ENCODE measurements around the gene TMEM59.
"Not testable (repeated sequence)": the region's sequence is repeated elsewhere in the genome, so short reads cannot be mapped to it uniquely, and the experiment has no call there.

TMEM59 gene

GRCh38 chr1:54052934-54053744 is at the start of gene TMEM59, which contains the start of gene TCEANC2:
Gene TMEM59 (minus strand): TSS chr1:54053204. CDS start chr1:54053188, 16 bp downstream.
Gene TCEANC2 (plus strand): TSS chr1:54053608. CDS start chr1:54054423, 815 bp downstream.
- peak within 1 kb of the TSS; percentile 93 for H3K4me3 ChIP-seq (ENCODE audit: low read depth, low read length)
- TF ChIP-seq CTCF (IDR thresholded peaks at IDR 0.05; ENCODE audit: low read depth, low read length): no peak
- DNase-seq (ENCODE audit: low read depth, low spot score): peak; percentile 99
- in situ Hi-C loops (cut with HindIII; ENCODE audit: low sequenced_read_pairs): no loop called here

GRCh38 chr1:54100500-54100899 is 47.5 kb upstream of the TMEM59 start:
- H3K4me3 ChIP-seq (ENCODE audit: low read depth, low read length): no peak overlapping the region
- in situ Hi-C loops (cut with HindIII; ENCODE audit: low sequenced_read_pairs): no loop called here
- DNase-seq (ENCODE audit: low read depth, low spot score): no peak
- no peak for TF ChIP-seq CTCF (IDR thresholded peaks at IDR 0.05; ENCODE audit: low read depth, low read length)

- in situ Hi-C loops (cut with HindIII; ENCODE audit: low sequenced_read_pairs): no loop called here
- no peak for TF ChIP-seq CTCF (IDR thresholded peaks at IDR 0.05; ENCODE audit: low read depth, low read length)
- H3K4me3 ChIP-seq (ENCODE audit: low read depth, low read length): no peak overlapping the region
- DNase-seq (ENCODE audit: low read depth, low spot score): no peak
Measured at GRCh38 chr1:54099061-54099610, 46.1 kb upstream of the TMEM59 start.

- no peak for TF ChIP-seq CTCF (IDR thresholded peaks at IDR 0.05; ENCODE audit: low read depth, low read length)
- no peak for DNase-seq (ENCODE audit: low read depth, low spot score)
- H3K4me3 ChIP-seq (ENCODE audit: low read depth, low read length): no peak overlapping the region
- in situ Hi-C loops (cut with HindIII; ENCODE audit: low sequenced_read_pairs): no loop called here
Measured at GRCh38 chr1:54096877-54097240, 43.9 kb upstream of the TMEM59 start.

GRCh38 chr1:54096227-54096876 is 43.3 kb upstream of the TMEM59 start:
- no peak for TF ChIP-seq CTCF (IDR thresholded peaks at IDR 0.05; ENCODE audit: low read depth, low read length)
- in situ Hi-C loops (cut with HindIII; ENCODE audit: low sequenced_read_pairs): no loop called here
- no peak overlapping the region for H3K4me3 ChIP-seq (ENCODE audit: low read depth, low read length)
- DNase-seq (ENCODE audit: low read depth, low spot score): no peak

GRCh38 chr1:54095546-54096226 is 42.7 kb upstream of the TMEM59 start:
- no peak overlapping the region for H3K4me3 ChIP-seq (ENCODE audit: low read depth, low read length)
- DNase-seq (ENCODE audit: low read depth, low spot score): no peak
- in situ Hi-C loops (cut with HindIII; ENCODE audit: low sequenced_read_pairs): no loop called here
- no peak for TF ChIP-seq CTCF (IDR thresholded peaks at IDR 0.05; ENCODE audit: low read depth, low read length)

- H3K4me3 ChIP-seq (ENCODE audit: low read depth, low read length); DNase-seq (ENCODE audit: low read depth, low spot score); in situ Hi-C loops (cut with HindIII; ENCODE audit: low sequenced_read_pairs): not testable (repeated sequence)
Measured at GRCh38 chr1:54094730-54095105, 41.7 kb upstream of the TMEM59 start.

Measured in astrocyte of the spinal cord (primary cell).